Measurements from ENCODE around the gene TESK2.
A peak's percentile ranks its signal among the peaks of the same experiment; 100 is the strongest.
"Not testable (repeated sequence)": the region's sequence is repeated elsewhere in the genome, so short reads cannot be mapped to it uniquely, and the experiment has no call there.

TESK2 gene

GRCh38 chr1:45490626-45491486, at the start of gene TESK2:
Gene TESK2 (minus strand): TSS chr1:45491163. CDS start chr1:45457785, 33,378 bp downstream.
- peak; percentile 99 for DNase-seq

- DNase-seq = no peak
Observed at GRCh38 chr1:45536886-45537285, 45.9 kb upstream of the TESK2 start.

- no peak for DNase-seq
Observed at GRCh38 chr1:45535988-45536766, 45.2 kb upstream of the TESK2 start.

GRCh38 chr1:45531873-45532272, 40.9 kb upstream of the TESK2 start:
- DNase-seq = no peak

GRCh38 chr1:45530632-45531135, 39.7 kb upstream of the TESK2 start:
- no peak for DNase-seq

- no peak for DNase-seq
Observed at GRCh38 chr1:45526135-45526644, 35.2 kb upstream of the TESK2 start.

GRCh38 chr1:45523975-45524374, 33.0 kb upstream of the TESK2 start:
- DNase-seq = not testable (repeated sequence)

GRCh38 chr1:45523516-45523915, 32.6 kb upstream of the TESK2 start:
- DNase-seq = not testable (repeated sequence)

- DNase-seq = no peak
Observed at GRCh38 chr1:45522324-45523104, 31.6 kb upstream of the TESK2 start.

- peak; percentile 91 for DNase-seq
Observed at GRCh38 chr1:45521413-45522323, 30.7 kb upstream of the TESK2 start, which contains the start of gene PRDX1. Gene PRDX1 (minus strand): TSS chr1:45521884. CDS start chr1:45519043, 2,841 bp downstream.

- not testable (repeated sequence) for DNase-seq
Observed at GRCh38 chr1:45519774-45520173, 28.8 kb upstream of the TESK2 start.

GRCh38 chr1:45518910-45519309, 27.9 kb upstream of the TESK2 start:
- peak; percentile 25 for DNase-seq

- not testable (repeated sequence) for DNase-seq
Observed at GRCh38 chr1:45518366-45518765, 27.4 kb upstream of the TESK2 start.

GRCh38 chr1:45516465-45516864, 25.5 kb upstream of the TESK2 start:
- DNase-seq = no peak

GRCh38 chr1:45516036-45516435, 25.1 kb upstream of the TESK2 start:
- no peak for DNase-seq

- not testable (repeated sequence) for DNase-seq
Observed at GRCh38 chr1:45513532-45514260, 22.7 kb upstream of the TESK2 start.

GRCh38 chr1:45512641-45513054, 21.7 kb upstream of the TESK2 start:
- DNase-seq = peak; percentile 11

- DNase-seq = no peak
Observed at GRCh38 chr1:45510972-45511527, 20.1 kb upstream of the TESK2 start.

GRCh38 chr1:45510036-45510971, 19.3 kb upstream of the TESK2 start:
- no peak for DNase-seq

Data from NCI-H1694 treated with DMSO at 0.1 percent for 48 hours (cell line).